Measurements from ENCODE around the gene CORO2B. TPM values are rescaled to one million over a fixed set of nuclear protein-coding genes. Genes with fewer than 3 reads are reported as not detected.
"Not testable (repeated sequence)": the region's sequence is repeated elsewhere in the genome, so short reads cannot be mapped to it uniquely, and the experiment has no call there.

The CORO2B gene
- total RNA-seq, 1 donor from 2014 or later = 6.6 TPM

DNA sequence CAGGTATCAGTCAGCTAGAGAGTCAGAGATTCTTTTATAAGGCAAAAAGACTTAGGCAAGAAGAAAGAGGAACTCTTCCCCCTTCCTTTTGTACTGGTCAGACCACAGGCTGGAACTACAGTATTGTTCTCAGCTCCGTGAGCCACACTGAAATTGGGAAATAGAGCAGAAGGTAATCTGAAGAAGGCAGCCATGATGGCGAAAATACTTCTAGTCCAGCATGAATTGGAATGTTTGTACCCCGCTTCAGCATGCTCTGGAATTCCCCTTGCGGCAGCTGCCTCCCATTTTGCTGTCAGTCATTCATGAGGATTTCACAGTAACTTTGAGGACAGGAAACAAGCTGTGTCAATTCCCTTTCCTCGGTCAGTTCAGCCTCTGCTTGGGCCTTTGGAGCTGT, 96.2 kb downstream of the CORO2B start:
- intact Hi-C loops (cut with DNase I) = loop anchor here (5.0 kb wide), 3 partner anchors 98 to 202 kb away; partner anchors contain the start of gene CORO2B
- no peak for ATAC-seq (ENCODE audit: poor library complexity)
- DNase-seq = no peak

DNA sequence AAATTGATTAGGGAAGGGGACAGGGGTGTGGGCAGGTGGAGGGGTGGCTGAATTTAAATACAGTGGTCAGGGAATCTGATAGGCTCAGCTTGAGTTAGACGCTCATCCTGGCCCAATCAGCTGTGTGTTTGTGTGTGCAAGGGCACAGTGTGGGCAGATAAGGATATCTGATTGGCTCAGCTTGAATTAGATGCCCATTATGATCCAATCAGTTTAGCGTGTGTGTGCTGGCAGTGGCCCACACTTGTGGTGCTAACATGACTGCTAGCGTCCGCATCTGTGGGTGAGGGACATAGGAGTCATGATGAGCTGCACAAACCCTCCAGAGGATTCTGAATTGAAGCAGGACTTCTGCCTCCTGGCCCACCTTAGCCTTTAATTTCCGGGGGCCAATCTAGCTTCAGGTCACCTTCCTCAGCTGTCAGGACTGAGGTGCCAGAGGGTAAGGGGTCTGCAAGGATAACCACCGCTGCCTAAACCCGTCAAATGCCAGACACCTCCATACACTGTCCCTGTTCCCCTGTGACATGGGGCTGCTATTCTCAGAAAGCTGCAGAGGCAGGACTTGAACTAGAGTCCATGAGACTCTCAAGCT, 97.3 kb downstream of the CORO2B start:
- intact Hi-C loops (cut with DNase I) = no loop called here
- DNase-seq = peak; percentile 11
- ATAC-seq (ENCODE audit: poor library complexity) = no peak

DNA sequence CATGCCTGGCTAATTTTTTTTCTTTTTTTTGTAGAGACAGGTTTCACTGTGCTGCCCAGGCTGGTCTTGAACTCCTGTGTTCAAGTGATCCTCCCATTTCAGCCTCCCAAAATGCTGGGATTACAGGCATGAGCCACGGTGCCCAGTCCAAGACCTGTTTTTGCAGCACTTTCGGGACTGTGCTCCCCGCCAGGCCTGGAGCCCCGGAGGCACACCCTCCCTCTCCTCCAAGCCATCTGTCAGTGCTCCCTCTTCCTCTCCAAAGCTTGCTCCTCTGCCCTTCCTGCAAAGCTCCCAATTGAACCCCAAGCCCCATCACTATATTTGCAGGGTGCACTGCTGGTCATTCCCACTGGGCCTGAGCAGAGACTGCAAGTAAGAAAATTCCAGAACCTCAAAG, 98.1 kb downstream of the CORO2B start:
- DNase-seq (peak; percentile 23), ATAC-seq (ENCODE audit: poor library complexity) (no peak)
- intact Hi-C loops (cut with DNase I) = no loop called here

DNA sequence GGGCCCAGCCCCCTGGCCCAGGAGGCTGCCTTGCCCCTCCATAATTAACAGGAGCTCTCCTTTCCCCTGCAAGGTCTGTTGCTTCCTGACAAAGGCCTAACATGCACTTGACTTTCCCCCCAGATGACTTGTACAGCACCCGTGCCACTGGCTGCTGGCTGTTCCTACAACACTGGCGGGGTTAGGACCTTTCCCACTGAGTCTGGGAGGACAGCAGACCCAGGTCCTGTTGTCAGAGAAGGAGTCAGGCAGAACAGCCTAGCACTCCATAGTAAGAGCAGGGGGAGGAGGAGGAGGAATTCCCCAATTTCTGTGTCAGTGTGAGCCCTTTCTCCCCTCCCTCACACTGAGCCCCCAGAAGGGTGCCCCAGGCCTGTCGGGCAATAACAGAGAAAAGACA, 99.2 kb downstream of the CORO2B start:
- intact Hi-C loops (cut with DNase I) = no loop called here
- DNase-seq = no peak
- no peak for ATAC-seq (ENCODE audit: poor library complexity)

DNA sequence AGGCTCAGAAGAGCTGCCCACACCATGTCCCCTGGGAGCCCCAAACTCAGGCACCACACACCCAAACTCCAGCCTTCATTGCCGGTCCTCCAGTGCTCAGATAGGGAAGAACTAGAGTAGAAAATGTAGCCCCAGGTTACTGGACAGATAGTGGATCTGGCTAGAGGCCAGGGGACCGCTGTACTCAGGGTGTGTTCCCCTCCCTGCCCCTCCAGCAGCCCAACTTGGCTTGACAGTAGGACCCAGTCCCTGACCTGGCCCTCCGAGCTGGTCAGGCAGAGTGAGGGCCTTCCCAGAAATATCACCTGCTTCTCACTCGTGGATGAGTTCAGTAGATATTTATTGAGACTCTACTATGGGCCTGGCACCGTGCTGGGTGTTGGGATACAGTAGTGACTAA, 100.0 kb downstream of the CORO2B start:
- peak; percentile 31 for DNase-seq
- intact Hi-C loops (cut with DNase I) = no loop called here
- ATAC-seq (ENCODE audit: poor library complexity) = no peak

DNA sequence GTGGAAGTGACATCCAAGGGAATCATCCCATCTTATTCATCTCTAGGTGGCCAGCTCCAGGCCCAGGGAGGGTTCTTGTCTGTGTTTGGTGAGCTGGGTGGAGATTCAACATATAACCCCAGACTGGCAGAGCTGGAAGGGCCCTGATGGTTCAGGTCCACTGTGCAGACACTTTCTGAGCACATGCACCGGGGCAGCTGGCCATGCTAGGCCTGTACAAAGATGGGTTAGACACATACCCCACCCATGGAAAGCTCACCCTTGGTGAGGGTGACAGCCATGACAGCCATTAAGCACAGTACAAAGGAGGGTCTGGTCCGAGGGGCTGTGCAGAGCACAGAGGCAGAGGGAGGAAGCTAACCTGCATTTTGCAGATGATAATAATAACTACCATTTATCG, 100.4 kb downstream of the CORO2B start:
- intact Hi-C loops (cut with DNase I) = no loop called here
- DNase-seq (peak; percentile 25), ATAC-seq (ENCODE audit: poor library complexity) (no peak)

DNA sequence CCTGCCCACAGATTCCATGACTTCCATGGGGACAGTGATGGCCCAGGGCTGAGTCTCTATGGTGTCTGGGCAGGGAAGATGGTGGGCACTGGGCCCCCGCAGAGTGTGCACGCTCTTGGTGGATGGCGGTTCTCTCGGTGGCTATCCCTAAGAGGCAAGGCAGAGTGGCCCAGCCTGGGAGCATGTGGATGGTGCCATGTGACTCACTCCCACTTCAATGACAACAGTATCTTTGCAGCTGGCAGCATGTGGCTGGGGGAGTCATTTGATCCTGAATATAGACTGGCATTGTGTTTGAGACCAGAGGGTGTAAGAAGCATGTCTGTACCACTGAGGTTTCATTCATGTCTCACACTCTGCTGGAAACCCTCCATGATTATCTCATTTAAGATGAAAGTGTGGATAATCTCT, 101.2 kb downstream of the CORO2B start:
- DNase-seq (peak; percentile 20), ATAC-seq (ENCODE audit: poor library complexity) (no peak)
- intact Hi-C loops (cut with DNase I) = no loop called here

DNA sequence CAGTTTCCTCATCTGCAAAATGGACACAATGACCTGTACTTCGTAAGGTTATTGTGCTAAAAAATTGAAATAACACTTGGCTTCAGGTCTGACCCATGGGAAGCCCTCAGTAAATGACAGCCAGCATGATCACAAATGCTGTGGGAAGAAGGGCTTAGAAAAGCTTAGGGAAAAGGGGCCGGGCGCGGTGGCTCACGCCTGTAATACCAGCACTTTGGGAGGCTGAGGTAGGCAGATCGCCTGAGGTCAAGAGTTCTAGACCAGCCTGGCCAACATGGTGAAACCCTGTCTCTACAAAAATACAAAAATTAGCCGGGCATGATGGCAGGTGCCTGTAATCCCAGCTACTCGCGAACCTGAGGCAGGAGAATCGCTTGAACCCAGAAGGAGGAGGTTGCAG, 102.0 kb downstream of the CORO2B start:
- ATAC-seq (ENCODE audit: poor library complexity); DNase-seq; intact Hi-C loops (cut with DNase I): not testable (repeated sequence)

DNA sequence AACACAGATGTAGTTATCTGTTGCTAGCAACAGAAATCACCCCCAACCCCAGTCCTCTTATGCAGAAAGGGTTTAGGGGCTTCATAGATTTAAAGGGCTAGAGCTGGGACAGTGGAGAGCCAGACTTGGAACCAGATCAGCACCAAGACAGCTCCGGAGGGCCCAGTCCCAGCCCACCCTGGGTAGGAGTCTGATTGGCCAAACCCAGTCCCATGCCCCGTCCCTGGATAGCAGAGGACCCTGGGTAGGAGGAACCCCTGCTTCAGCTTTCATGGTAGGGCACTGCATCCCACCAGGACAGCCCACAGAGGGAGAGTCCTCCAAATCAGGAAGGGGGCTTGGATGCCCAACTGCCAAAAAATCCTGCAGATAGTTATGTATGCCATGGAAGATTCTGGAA, 103.0 kb downstream of the CORO2B start:
- DNase-seq (no peak), ATAC-seq (ENCODE audit: poor library complexity) (no peak)
- intact Hi-C loops (cut with DNase I) = no loop called here

DNA sequence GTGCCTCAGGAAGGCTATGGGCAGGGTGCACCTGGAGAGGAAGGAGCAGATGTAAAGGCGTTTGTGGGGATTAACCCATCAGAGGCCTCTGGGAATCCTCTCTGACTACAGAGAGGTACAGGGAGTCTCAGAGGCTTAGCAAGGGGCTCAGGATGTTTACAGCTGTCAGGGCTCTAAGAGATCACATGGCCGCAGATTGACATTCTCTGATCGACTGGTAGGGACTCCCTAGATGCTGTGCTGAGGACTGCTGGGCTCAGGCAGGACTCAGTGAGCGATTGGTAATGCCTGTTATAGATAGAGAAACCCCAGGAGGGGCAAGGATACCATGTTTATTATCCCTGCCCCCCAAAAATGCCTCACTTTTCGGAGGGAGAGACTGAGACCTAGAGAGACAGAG, 103.5 kb downstream of the CORO2B start:
- intact Hi-C loops (cut with DNase I) = no loop called here
- ATAC-seq (ENCODE audit: poor library complexity) (no peak), DNase-seq (no peak)

DNA sequence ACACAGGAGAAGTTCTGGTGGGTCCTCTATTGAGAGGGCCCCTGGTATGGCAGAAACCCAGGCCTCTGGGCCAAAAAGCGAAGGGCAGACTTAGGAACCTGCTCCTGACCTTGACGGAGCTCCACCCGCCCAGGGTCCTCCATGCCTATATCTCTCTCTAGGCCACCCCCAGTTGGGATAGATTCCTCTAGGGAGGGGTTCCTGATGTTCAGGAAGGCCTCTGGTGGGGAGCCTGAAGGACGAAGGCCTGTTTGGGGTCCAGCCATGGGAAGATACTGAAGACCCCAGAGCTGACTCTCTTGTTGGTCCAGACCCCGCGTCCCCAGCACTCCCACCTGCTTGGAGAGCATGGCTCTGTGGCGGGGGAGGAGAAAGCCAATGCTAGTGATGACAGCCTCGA, 104.2 kb downstream of the CORO2B start:
- intact Hi-C loops (cut with DNase I) = no loop called here
- DNase-seq (peak; percentile 16), ATAC-seq (ENCODE audit: poor library complexity) (no peak)

DNA sequence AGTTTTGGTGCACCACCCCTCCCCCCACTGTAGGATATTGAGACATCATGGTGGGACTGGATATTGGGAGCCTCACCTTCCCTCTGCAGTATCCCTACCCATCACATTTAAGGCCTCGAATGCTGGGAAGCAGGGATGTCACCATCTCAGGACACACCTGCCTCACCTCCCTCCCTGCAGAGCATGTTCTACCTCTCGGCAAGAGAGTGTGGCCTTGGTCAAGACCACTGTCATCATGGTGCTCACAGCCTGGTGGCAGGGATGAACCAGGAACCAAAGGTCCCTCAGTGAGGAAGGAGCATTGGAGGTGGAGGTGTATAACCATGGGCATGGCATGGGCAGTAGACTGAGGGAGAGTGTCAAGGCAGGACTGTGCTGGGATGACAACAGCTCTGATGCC, 104.8 kb downstream of the CORO2B start:
- no peak for DNase-seq
- no peak for ATAC-seq (ENCODE audit: poor library complexity)
- intact Hi-C loops (cut with DNase I) = no loop called here

DNA sequence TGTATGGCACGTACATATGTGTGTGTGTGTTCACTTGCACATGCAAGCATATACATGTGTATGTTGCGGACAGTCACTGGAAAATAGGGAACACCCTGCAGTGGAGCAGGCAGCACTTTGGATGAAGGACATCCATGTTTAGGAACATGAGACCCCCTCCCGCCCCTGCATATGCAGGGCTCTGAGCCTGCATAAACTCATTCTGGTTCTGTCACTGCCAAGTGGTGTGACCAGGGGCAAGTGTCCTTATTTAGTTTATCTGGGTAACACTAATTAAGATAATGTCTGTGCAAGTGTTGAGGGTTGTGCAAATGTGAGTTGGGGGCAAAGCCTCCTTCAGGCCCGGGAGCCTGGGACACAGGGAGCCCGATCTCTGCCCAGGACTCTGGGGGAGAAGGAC, 105.7 kb downstream of the CORO2B start:
- DNase-seq (no peak), ATAC-seq (ENCODE audit: poor library complexity) (no peak)
- intact Hi-C loops (cut with DNase I) = no loop called here

DNA sequence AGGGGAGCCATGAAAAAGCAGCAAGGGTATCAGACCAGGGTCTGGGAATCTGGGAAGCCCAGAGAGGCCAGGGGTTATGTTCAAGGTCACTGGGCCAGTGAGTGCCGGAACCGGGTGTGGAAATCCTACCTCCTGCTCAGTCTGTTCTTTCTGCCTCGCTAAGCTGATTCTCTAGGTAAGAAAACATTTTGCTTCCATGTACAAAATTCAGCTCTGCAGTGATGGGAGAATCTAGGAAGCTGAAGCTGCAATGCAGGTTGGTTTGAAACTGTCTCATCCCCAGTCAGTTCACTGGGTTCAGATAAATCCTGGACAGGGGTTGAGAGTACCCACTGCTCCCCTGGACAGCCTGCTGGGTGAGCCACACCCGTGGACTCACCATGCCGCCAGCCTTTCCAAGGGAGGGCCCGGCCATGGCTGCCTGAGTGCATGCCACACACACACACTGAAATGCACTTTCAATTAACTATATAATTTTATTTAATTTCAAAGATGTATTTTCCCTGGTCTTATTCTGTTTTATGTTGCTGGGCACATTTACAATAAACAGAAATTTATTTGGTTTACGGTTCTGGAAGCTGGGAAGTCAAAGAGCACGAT, 108.4 kb downstream of the CORO2B start:
- no peak for ATAC-seq (ENCODE audit: poor library complexity)
- DNase-seq = no peak
- intact Hi-C loops (cut with DNase I) = no loop called here

DNA sequence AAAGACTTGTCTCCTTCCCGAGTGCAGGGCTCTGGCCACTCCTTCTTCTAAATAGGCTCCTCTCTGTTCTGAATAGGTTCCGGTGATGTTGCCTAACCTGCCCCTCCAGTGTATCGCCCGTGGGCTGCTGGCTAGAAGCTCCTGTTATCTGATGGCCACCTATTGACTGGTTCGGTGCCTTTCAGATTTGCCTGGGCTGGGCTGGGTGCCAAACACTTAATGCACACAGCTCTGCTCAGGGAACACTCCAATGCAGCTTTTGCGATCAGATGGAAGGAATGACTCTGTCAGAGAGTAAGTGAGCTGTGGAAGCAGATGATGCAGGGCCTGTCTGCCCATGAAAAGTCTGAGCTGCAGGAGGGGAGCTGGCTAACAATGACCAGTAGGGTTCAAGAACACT, 112.9 kb downstream of the CORO2B start:
- ATAC-seq (ENCODE audit: poor library complexity) (no peak), DNase-seq (no peak)

DNA sequence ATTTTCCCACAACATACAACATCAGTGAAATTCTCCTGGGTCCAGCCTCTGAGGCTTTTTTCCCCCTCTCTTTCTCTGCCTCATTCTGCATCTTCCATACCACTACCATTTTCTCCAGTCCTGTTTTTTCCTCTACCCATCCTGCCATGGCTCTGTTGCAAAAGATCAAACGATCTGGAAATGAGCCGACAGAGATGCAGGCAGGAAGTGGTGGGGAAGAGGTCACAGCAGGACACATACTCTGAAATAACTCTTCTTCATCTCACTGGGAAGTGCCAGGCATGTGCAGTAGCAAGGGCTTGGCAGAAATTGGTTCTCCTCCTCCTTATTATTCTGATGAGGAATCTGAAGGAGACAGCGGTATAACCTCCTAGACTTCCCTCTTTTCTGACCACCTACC, 114.3 kb downstream of the CORO2B start:
- intact Hi-C loops (cut with DNase I) = no loop called here
- DNase-seq (no peak), ATAC-seq (ENCODE audit: poor library complexity) (peak; percentile 42)

More for the DNA sequence above, 112.9 kb downstream of the CORO2B start:
- intact Hi-C loops (cut with DNase I) = no loop called here

DNA sequence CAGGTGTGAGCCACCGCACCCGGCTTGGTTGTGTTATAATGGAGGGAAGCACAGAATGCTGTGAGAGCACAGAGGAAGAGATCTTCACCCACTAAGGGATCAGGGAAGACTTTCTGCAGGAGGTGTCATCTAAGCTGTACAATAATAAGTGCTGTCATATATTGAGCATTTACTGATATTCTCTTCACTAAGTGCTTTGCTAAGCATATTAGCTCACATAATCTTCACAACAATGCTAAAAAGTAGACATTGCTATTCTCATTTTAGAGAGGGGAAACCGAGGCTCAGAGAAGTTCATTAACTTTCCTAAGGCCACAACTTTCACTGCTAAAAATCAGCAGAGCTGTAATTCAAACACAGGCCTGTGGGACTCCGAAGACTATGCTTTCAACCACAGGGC, 115.3 kb downstream of the CORO2B start:
- intact Hi-C loops (cut with DNase I) = no loop called here
- DNase-seq (no peak), ATAC-seq (ENCODE audit: poor library complexity) (no peak)

DNA sequence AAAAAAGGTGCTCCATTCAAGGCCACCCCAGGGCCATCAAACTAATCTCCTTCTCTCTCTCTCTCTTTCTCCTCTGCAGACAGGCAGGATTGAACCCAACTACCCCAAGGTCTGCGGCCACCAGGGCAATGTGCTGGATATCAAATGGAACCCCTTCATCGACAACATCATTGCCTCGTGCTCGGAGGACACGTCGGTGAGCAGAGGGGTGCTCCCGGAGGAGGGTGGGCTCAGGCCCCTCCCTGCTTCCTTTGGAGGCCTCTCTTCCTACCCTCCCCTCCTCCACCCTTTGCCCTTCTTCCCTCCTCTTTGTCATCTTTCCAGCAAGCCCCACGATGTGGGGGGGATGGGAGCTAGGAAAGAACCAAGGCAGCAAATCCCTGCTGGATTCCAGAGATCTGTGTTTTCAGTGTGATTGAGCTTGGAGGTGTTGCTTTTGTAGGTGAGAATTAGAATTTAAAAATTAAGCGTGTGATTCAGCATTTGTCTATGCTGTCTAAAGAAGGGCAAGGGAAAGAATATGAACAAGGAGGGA, 116.3 kb downstream of the CORO2B start:
- intact Hi-C loops (cut with DNase I) = no loop called here
- DNase-seq (no peak), ATAC-seq (ENCODE audit: poor library complexity) (no peak)

DNA sequence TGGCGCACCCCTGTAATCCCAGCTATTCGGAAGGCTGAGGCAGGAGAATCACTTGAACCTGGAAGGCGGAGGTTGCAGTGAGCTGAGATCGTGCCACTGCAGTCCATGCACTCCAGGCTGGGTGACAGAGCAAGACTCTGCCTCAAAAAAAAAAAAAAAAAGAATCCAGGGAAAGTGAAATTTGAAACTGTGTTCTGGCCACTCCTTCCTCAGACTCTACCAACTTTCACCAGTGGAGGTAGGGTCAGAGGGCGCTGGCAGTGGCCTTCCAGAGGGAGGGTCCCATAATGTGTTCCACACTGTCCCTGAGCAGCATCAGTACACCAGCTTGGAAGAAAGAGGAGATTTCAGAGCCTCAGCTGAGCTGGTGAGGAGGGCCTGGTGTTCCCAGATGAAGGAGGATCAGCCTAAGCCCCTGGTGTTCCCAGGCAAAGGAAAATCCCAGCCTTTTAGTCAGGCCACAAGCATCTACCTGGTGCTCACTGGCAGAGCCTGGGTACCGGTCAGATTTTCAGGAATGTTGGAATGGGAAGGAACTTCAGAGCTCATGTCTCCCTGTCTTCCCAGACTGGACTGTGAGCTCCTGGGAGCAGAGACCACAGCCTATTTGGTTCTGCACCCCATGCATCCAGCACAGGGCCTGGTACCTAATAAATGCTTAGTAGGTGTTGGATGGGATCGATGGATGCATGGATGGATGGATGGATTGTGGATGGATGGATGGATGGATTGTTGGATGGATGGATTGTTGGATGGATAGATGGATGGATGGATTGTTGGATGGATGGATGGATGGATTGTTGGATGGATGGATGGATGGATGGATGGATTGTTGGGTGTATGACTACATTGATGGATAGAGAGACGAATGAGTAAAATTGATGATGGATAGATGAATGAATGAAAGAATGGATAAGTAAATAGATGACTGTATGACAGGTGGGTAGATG, 117.9 kb downstream of the CORO2B start:
- ATAC-seq (ENCODE audit: poor library complexity) (no peak), DNase-seq (no peak)
- intact Hi-C loops (cut with DNase I) = no loop called here

Data from Right ventricle myocardium superior (tissue), 1 donor.